Fibroblast of lung (primary cell): ENCODE data around the gene GGCX. TPM values are rescaled to one million over a fixed set of nuclear protein-coding genes. Genes with fewer than 3 reads are reported as not detected.

ENCODE experiments used
- DNase-seq, 2 donors: peaks; one replicate each; pipeline versions ENCODE4 v3.0.0 to v3.0.0-alpha.2; 2010; ENCODE audit warnings: low read depth in 2 of 2
- H2AFZ ChIP-seq: 2 replicates; pipeline ENCODE4 v1.5.1; 2012; ENCODE audit warnings: low read length, control low read depth, inconsistent platforms
- H3K27ac ChIP-seq: 2 replicates; pipeline ENCODE4 v1.5.1; 2011; ENCODE audit warnings: low read length, control low read depth; ENCODE audit not compliant: insufficient read depth
- H3K27me3 ChIP-seq: 2 replicates; pipeline ENCODE4 v1.5.1; 2011; ENCODE audit warnings: mild to moderate bottlenecking, low read length; ENCODE audit not compliant: control insufficient read depth, insufficient read depth
- H3K36me3 ChIP-seq: 2 replicates; pipeline ENCODE4 v1.5.1; 2011; ENCODE audit warnings: low read length; ENCODE audit not compliant: control insufficient read depth, insufficient read depth
- H3K4me1 ChIP-seq: 2 replicates; pipeline ENCODE4 v1.5.1; 2011; ENCODE audit warnings: low read length; ENCODE audit not compliant: control insufficient read depth, insufficient read depth; ENCODE audit errors: extremely low read depth
- H3K4me2 ChIP-seq: 2 replicates; pipeline ENCODE4 v1.5.1; 2011; ENCODE audit warnings: low read length, control low read depth; ENCODE audit not compliant: insufficient read depth; ENCODE audit errors: extremely low read depth
- H3K4me3 ChIP-seq, 4 experiments: fragments of 200-600 bp in 1 of 4; sonication (generic) in 1 of 4; replicated peaks in 1 of 4; 2 replicates each; pipeline ENCODE4 v1.5.1; 2011 to 2016; ENCODE audit warnings: low read length in 4 of 4, low read depth in 3 of 4, mild to moderate bottlenecking in 3 of 4, control low read depth in 2 of 4, inconsistent platforms in 1 of 4, mixed read lengths in 1 of 4; ENCODE audit not compliant: insufficient read depth in 1 of 4; ENCODE audit errors: control extremely low read depth in 1 of 4
- H3K79me2 ChIP-seq: 2 replicates; pipeline ENCODE4 v1.5.1; 2012; ENCODE audit warnings: mild to moderate bottlenecking, low read length, inconsistent platforms; ENCODE audit not compliant: control insufficient read depth, insufficient read depth
- H3K9ac ChIP-seq: 2 replicates; pipeline ENCODE4 v1.5.1; 2011; ENCODE audit warnings: mild to moderate bottlenecking, low read length, control low read depth; ENCODE audit not compliant: insufficient read depth
- H3K9me3 ChIP-seq: 2 replicates; pipeline ENCODE4 v1.5.1; 2012; ENCODE audit warnings: low read depth, low read length; ENCODE audit not compliant: control insufficient read depth, insufficient read depth
- H4K20me1 ChIP-seq: 2 replicates; pipeline ENCODE4 v1.5.1; 2011; ENCODE audit warnings: low read length; ENCODE audit not compliant: control insufficient read depth, insufficient read depth; ENCODE audit errors: extremely low read depth
- EZH2 ChIP-seq: IDR thresholded peaks from 2 replicates; pipeline ENCODE4 v1.5.1; 2012; ENCODE audit warnings: low read length, control low read depth, mild to moderate bottlenecking; ENCODE audit errors: missing control alignments
- polyA plus RNA-seq, 2 donors: library from polyadenylated mRNA; depleted of rRNA in 1 of 2; stranded (reverse) in 1 of 2; unstranded in 1 of 2; fragments of >200 nt; gene quantifications; 2 replicates each; pipeline ENCODE4 v1.2.1, GENCODE V29; 2011 to 2012; ENCODE audit warnings: missing spikeins in 1 of 2
- total RNA-seq: library from RNA; depleted of rRNA; stranded (reverse); fragments of >200 nt; gene quantifications from 2 replicates; pipeline ENCODE4 v1.2.1, GENCODE V29; 2014
- TF ChIP-seq, protein P1 (sequence below), 2 donors: IDR thresholded peaks in 1 of 2; conservative IDR thresholded peaks in 1 of 2; 1 replicate in 1 of 2; 2 replicates in 1 of 2; pipeline ENCODE4 v1.5.1; 2011 to 2012; ENCODE audit warnings: low read length in 2 of 2, control low read depth in 1 of 2, inconsistent platforms in 1 of 2, low read depth in 1 of 2, mild to moderate bottlenecking in 1 of 2

The GGCX gene
- total and polyA plus RNA-seq, 2 donors (not counting 1 experiment from before 2014, with no cell fraction given), result 34.4 to 46.1 TPM

DNA sequence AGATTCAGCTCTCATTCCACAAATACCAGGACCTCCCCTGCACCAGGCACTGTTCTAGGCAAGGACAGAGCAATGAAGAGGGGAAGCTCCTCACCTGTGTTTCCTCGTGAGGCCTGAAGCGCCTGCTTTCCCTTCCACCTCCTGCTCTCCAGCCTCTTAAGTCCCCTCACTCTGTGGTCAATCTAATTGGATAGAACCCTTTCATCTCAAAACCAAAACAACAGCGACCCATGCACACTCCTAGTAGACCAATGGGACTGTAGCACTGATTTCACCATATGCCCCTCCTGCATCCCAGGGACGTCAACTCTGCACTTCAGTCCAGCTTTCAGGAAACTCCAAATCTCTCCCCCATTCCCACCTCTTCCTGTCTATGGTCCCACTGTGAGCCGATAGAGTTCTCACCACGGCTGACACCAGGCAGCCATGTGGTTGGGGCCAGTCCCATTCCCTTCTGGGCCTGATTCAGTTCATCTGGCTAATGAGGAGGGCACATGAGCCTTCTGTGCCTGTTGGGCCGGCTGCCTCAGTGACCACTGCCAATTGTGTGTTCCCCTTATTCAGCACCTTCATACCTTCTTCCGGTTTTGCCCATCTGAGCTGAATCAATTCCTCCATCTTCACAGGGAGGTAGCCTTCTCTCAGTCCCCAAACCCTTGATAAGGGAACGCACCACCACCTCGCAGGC lies 55.6 kb downstream of the GGCX start:
- H3K4me1 ChIP-seq, result peaks cover 27% of the 10 kb centered on the region
- DNase-seq, result peak in 1 of 2 donors; percentile 3
- no peak overlapping the region for H3K4me3 ChIP-seq
- no peaks in the 10 kb centered on the region for H3K9me3 ChIP-seq
- no peaks in the 10 kb centered on the region for H3K79me2 ChIP-seq
- no peaks in the 10 kb centered on the region for H3K36me3 ChIP-seq
- H3K27me3 ChIP-seq, result no peaks in the 10 kb centered on the region
- H3K9ac ChIP-seq, result no peak overlapping the region
- no peak overlapping the region for H2AFZ ChIP-seq
- H3K27ac ChIP-seq, result peak overlapping the region; percentile 70
- TF ChIP-seq EZH2, result no peak
- TF ChIP-seq, protein P1, sequence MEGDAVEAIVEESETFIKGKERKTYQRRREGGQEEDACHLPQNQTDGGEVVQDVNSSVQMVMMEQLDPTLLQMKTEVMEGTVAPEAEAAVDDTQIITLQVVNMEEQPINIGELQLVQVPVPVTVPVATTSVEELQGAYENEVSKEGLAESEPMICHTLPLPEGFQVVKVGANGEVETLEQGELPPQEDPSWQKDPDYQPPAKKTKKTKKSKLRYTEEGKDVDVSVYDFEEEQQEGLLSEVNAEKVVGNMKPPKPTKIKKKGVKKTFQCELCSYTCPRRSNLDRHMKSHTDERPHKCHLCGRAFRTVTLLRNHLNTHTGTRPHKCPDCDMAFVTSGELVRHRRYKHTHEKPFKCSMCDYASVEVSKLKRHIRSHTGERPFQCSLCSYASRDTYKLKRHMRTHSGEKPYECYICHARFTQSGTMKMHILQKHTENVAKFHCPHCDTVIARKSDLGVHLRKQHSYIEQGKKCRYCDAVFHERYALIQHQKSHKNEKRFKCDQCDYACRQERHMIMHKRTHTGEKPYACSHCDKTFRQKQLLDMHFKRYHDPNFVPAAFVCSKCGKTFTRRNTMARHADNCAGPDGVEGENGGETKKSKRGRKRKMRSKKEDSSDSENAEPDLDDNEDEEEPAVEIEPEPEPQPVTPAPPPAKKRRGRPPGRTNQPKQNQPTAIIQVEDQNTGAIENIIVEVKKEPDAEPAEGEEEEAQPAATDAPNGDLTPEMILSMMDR (conservative IDR thresholded peaks at IDR 0.05 in 1 of 2, IDR thresholded peaks at IDR 0.05 in 1 of 2; ENCODE audit: low read depth in 1 of 2, low read length in 2 of 2), result no peak
- H4K20me1 ChIP-seq, result no peaks in the 10 kb centered on the region
- peak overlapping the region; percentile 25 for H3K4me2 ChIP-seq

DNA sequence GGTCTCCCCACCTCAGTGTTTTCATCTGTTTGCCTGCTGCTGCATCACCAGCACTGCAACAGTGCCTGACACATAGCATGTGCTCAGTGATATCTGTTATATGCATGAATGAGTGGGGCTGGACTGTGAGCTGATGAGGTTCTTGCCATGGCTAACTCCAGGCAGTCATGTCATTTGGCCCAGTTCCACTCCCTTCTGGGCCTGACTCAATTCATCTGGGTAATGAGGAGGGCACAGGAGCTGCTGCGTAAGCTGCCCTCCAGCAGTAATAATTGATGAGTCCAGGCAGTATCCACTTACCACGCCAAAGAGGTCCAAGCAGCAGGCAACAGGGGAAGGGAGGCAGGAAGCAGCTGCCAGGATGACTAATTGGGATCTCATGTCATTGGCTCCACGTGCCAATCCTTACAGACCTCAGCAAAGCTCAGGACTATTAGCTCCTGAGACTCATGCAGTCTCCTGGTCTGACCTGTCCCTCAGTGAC lies 56.5 kb downstream of the GGCX start:
- no peaks in the 10 kb centered on the region for H3K36me3 ChIP-seq
- peak; percentile 91 to 98 for DNase-seq
- no peak overlapping the region for H3K9ac ChIP-seq
- peaks cover 27% of the 10 kb centered on the region for H3K4me1 ChIP-seq
- no peaks in the 10 kb centered on the region for H3K27me3 ChIP-seq
- H3K79me2 ChIP-seq, result no peaks in the 10 kb centered on the region
- no peak overlapping the region for H3K4me3 ChIP-seq
- no peaks in the 10 kb centered on the region for H3K9me3 ChIP-seq
- H3K4me2 ChIP-seq, result peak overlapping the region; percentile 25
- peak overlapping the region; percentile 70 for H3K27ac ChIP-seq
- TF ChIP-seq, protein P1 (conservative IDR thresholded peaks at IDR 0.05 in 1 of 2, IDR thresholded peaks at IDR 0.05 in 1 of 2; ENCODE audit: low read depth in 1 of 2, low read length in 2 of 2), result no peak
- TF ChIP-seq EZH2, result no peak
- H4K20me1 ChIP-seq, result no peaks in the 10 kb centered on the region
- no peak overlapping the region for H2AFZ ChIP-seq

DNA sequence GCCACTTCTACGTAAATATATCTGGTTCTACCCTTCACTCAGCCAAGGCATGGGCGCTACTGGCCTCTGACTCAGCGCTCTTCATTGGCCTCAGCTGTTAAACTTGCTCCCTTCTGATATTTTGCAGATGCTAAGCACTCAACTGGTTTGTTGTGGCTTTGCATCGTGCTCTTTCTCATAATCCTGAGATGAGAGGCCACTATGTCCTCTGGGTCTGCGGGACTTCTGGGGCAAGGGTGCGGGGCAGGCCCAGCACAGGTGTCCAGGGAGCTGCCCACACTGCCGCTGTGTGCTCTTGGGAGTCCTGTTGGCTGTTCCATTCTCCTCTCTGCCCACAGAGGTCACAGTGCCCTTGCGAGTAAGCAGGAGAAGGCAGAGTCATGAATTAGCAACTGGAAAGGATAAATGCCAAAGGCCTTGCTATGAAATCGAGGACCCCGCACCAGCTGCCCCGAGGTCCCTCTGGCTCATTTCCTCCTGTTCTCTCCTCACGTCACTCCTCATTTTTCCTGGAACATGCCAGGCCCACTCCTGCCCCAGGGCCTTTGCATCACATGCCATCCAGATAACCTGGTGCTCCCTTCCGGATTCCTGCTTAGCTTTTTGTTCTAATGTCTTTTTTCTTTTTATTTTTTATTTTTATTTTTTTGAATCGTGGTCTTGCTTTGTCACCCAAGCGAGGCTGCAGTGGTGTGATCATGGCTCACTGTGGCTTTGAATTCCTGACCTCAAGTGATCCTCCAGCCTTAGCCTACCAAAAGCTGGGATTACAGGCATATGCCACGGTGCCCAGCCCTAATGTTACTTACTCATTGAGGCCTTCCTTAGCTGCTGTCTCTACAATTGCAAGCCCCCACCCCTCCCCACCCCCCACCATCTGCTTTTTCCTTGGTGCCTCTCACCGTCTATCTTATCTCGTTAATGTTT lies 57.2 kb downstream of the GGCX start:
- Histone ChIP-seq H3K27ac (peak overlapping the region; percentile 70), H3K79me2 (no peaks in the 10 kb centered on the region), H3K9me3 (no peaks in the 10 kb centered on the region), H3K9ac (no peak overlapping the region), H3K4me3 (no peak overlapping the region), H3K4me2 (no peak overlapping the region), H4K20me1 (no peaks in the 10 kb centered on the region), H3K36me3 (no peaks in the 10 kb centered on the region), H2AFZ (no peak overlapping the region), H3K4me1 (peaks cover 27% of the 10 kb centered on the region), H3K27me3 (no peaks in the 10 kb centered on the region)
- TF ChIP-seq, protein P1 (conservative IDR thresholded peaks at IDR 0.05 in 1 of 2, IDR thresholded peaks at IDR 0.05 in 1 of 2; ENCODE audit: low read depth in 1 of 2, low read length in 2 of 2), result no peak
- TF ChIP-seq EZH2, result no peak
- peak; percentile 68 to 76 for DNase-seq
